ENCODE data around the gene HACD3. TPM values are rescaled to one million over a fixed set of nuclear protein-coding genes. Genes with fewer than 3 reads are reported as not detected.
A peak's percentile ranks its signal among the peaks of the same experiment; 100 is the strongest.

The HACD3 gene
- polyA plus RNA-seq, 1 donor = 91.3 TPM

- no peak for DNase-seq
- Histone ChIP-seq H3K36me3 (ENCODE audit: control insufficient read depth, insufficient read depth, low read length) (peaks cover 62% of the 10 kb centered on the region), H3K4me1 (ENCODE audit: control insufficient read depth, insufficient read depth, low read length) (no peaks in the 10 kb centered on the region), H3K9me3 (ENCODE audit: control insufficient read depth, low read depth, low read length) (no peaks in the 10 kb centered on the region), H3K4me3 (ENCODE audit: low read length) (no peak overlapping the region), H3K27me3 (ENCODE audit: control insufficient read depth, insufficient read depth, low read length) (no peaks in the 10 kb centered on the region), H3K27ac (ENCODE audit: low read length) (no peak overlapping the region)
- 100% methylated on average over 1 of the region's 1 CpG for WGBS (ENCODE audit: insufficient coverage, low lambda C conversion rate)
These were observed 56.8 kb downstream of the HACD3 start for GRCh38 chr15:65587094-65587493.

GRCh38 chr15:65595960-65596359 lies 65.7 kb downstream of the HACD3 start:
- Histone ChIP-seq H3K27ac (ENCODE audit: low read length) (no peak overlapping the region), H3K27me3 (ENCODE audit: control insufficient read depth, insufficient read depth, low read length) (no peaks in the 10 kb centered on the region), H3K9me3 (ENCODE audit: control insufficient read depth, low read depth, low read length) (no peaks in the 10 kb centered on the region)

GRCh38 chr15:65598468-65598867 lies 68.2 kb downstream of the HACD3 start:
- no peaks in the 10 kb centered on the region for H3K27me3 ChIP-seq (ENCODE audit: control insufficient read depth, insufficient read depth, low read length)
- no peak for DNase-seq
- no CpG with 5 or more reads among the region's 2 CpGs for WGBS (ENCODE audit: insufficient coverage, low lambda C conversion rate)
- no peaks in the 10 kb centered on the region for H3K4me1 ChIP-seq (ENCODE audit: control insufficient read depth, insufficient read depth, low read length)
- H3K9me3 ChIP-seq (ENCODE audit: control insufficient read depth, low read depth, low read length) = no peaks in the 10 kb centered on the region
- H3K4me3 ChIP-seq (ENCODE audit: low read length) = no peak overlapping the region
- peaks cover 68% of the 10 kb centered on the region for H3K36me3 ChIP-seq (ENCODE audit: control insufficient read depth, insufficient read depth, low read length)
- no peak overlapping the region for H3K27ac ChIP-seq (ENCODE audit: low read length)

More at GRCh38 chr15:65595960-65596359, 65.7 kb downstream of the HACD3 start:
- Histone ChIP-seq H3K4me3 (ENCODE audit: low read length) (no peak overlapping the region), H3K36me3 (ENCODE audit: control insufficient read depth, insufficient read depth, low read length) (peaks cover 79% of the 10 kb centered on the region), H3K4me1 (ENCODE audit: control insufficient read depth, insufficient read depth, low read length) (no peaks in the 10 kb centered on the region)
- WGBS (ENCODE audit: insufficient coverage, low lambda C conversion rate) = 83% methylated on average over 1 of the region's 3 CpGs
- no peak for DNase-seq

GRCh38 chr15:65599677-65600076 lies 69.4 kb downstream of the HACD3 start:
- Histone ChIP-seq H3K4me1 (ENCODE audit: control insufficient read depth, insufficient read depth, low read length) (no peaks in the 10 kb centered on the region), H3K27ac (ENCODE audit: low read length) (no peak overlapping the region), H3K4me3 (ENCODE audit: low read length) (no peak overlapping the region), H3K27me3 (ENCODE audit: control insufficient read depth, insufficient read depth, low read length) (no peaks in the 10 kb centered on the region), H3K9me3 (ENCODE audit: control insufficient read depth, low read depth, low read length) (no peaks in the 10 kb centered on the region), H3K36me3 (ENCODE audit: control insufficient read depth, insufficient read depth, low read length) (peaks cover 68% of the 10 kb centered on the region)
- WGBS (ENCODE audit: insufficient coverage, low lambda C conversion rate) = no CpG with 5 or more reads among the region's 5 CpGs
- no peak for DNase-seq

GRCh38 chr15:65603134-65603533 lies 72.9 kb downstream of the HACD3 start:
- peaks cover 43% of the 10 kb centered on the region for H3K36me3 ChIP-seq (ENCODE audit: control insufficient read depth, insufficient read depth, low read length)
- no peaks in the 10 kb centered on the region for H3K9me3 ChIP-seq (ENCODE audit: control insufficient read depth, low read depth, low read length)
- no peaks in the 10 kb centered on the region for H3K27me3 ChIP-seq (ENCODE audit: control insufficient read depth, insufficient read depth, low read length)
- H3K4me3 ChIP-seq (ENCODE audit: low read length) = no peak overlapping the region
- H3K27ac ChIP-seq (ENCODE audit: low read length) = no peak overlapping the region
- no CpG with 5 or more reads among the region's 2 CpGs for WGBS (ENCODE audit: insufficient coverage, low lambda C conversion rate)
- no peak for DNase-seq
- H3K4me1 ChIP-seq (ENCODE audit: control insufficient read depth, insufficient read depth, low read length) = no peaks in the 10 kb centered on the region

- WGBS (ENCODE audit: insufficient coverage, low lambda C conversion rate) = 100% methylated on average over 1 of the region's 1 CpG
- H3K27me3 ChIP-seq (ENCODE audit: control insufficient read depth, insufficient read depth, low read length) = no peaks in the 10 kb centered on the region
- no peak overlapping the region for H3K27ac ChIP-seq (ENCODE audit: low read length)
- H3K4me1 ChIP-seq (ENCODE audit: control insufficient read depth, insufficient read depth, low read length) = no peaks in the 10 kb centered on the region
- no peak for DNase-seq
- H3K4me3 ChIP-seq (ENCODE audit: low read length) = no peak overlapping the region
- no peaks in the 10 kb centered on the region for H3K9me3 ChIP-seq (ENCODE audit: control insufficient read depth, low read depth, low read length)
- H3K36me3 ChIP-seq (ENCODE audit: control insufficient read depth, insufficient read depth, low read length) = peaks cover 40% of the 10 kb centered on the region
These were observed 73.3 kb downstream of the HACD3 start for GRCh38 chr15:65603559-65603958.

- Histone ChIP-seq H3K36me3 (ENCODE audit: control insufficient read depth, insufficient read depth, low read length) (no peaks in the 10 kb centered on the region), H3K4me1 (ENCODE audit: control insufficient read depth, insufficient read depth, low read length) (peaks cover 8% of the 10 kb centered on the region), H3K9me3 (ENCODE audit: control insufficient read depth, low read depth, low read length) (no peaks in the 10 kb centered on the region), H3K27me3 (ENCODE audit: control insufficient read depth, insufficient read depth, low read length) (no peaks in the 10 kb centered on the region), H3K27ac (ENCODE audit: low read length) (peak within 1 kb of the TSS; percentile 99), H3K4me3 (ENCODE audit: low read length) (peak within 1 kb of the TSS; percentile 98)
- peak; percentile 96 to 98 for DNase-seq
- 0% methylated on average over 3 of the region's 64 CpGs for WGBS (ENCODE audit: insufficient coverage, low lambda C conversion rate)
These were observed 80.8 kb downstream of the HACD3 start, which contains the start of gene INTS14 for GRCh38 chr15:65610871-65611718. TSS of gene INTS14 (minus strand) at chr15:65611131. CDS start at chr15:65607380, 3,751 bp downstream.

- Histone ChIP-seq H3K4me3 (ENCODE audit: low read length) (peak overlapping the region; percentile 98), H3K27ac (ENCODE audit: low read length) (peak overlapping the region; percentile 99), H3K27me3 (ENCODE audit: control insufficient read depth, insufficient read depth, low read length) (no peaks in the 10 kb centered on the region), H3K9me3 (ENCODE audit: control insufficient read depth, low read depth, low read length) (no peaks in the 10 kb centered on the region), H3K36me3 (ENCODE audit: control insufficient read depth, insufficient read depth, low read length) (no peaks in the 10 kb centered on the region), H3K4me1 (ENCODE audit: control insufficient read depth, insufficient read depth, low read length) (peaks cover 8% of the 10 kb centered on the region)
- DNase-seq = peak in 1 of 2 donors; percentile 33
- WGBS (ENCODE audit: insufficient coverage, low lambda C conversion rate) = no CpG with 5 or more reads among the region's 5 CpGs
These were observed 81.8 kb downstream of the HACD3 start for GRCh38 chr15:65611888-65612615.

GRCh38 chr15:65612616-65612946 lies 82.3 kb downstream of the HACD3 start:
- no peaks in the 10 kb centered on the region for H3K27me3 ChIP-seq (ENCODE audit: control insufficient read depth, insufficient read depth, low read length)
- no peak overlapping the region for H3K4me3 ChIP-seq (ENCODE audit: low read length)
- no CpG with 5 or more reads among the region's 2 CpGs for WGBS (ENCODE audit: insufficient coverage, low lambda C conversion rate)
- peaks cover 8% of the 10 kb centered on the region for H3K4me1 ChIP-seq (ENCODE audit: control insufficient read depth, insufficient read depth, low read length)
- no peak overlapping the region for H3K27ac ChIP-seq (ENCODE audit: low read length)
- DNase-seq = no peak
- no peaks in the 10 kb centered on the region for H3K36me3 ChIP-seq (ENCODE audit: control insufficient read depth, insufficient read depth, low read length)
- no peaks in the 10 kb centered on the region for H3K9me3 ChIP-seq (ENCODE audit: control insufficient read depth, low read depth, low read length)

- Histone ChIP-seq H3K4me1 (ENCODE audit: control insufficient read depth, insufficient read depth, low read length) (peaks cover 8% of the 10 kb centered on the region), H3K36me3 (ENCODE audit: control insufficient read depth, insufficient read depth, low read length) (no peaks in the 10 kb centered on the region), H3K4me3 (ENCODE audit: low read length) (no peak overlapping the region), H3K27me3 (ENCODE audit: control insufficient read depth, insufficient read depth, low read length) (no peaks in the 10 kb centered on the region), H3K27ac (ENCODE audit: low read length) (no peak overlapping the region), H3K9me3 (ENCODE audit: control insufficient read depth, low read depth, low read length) (no peaks in the 10 kb centered on the region)
- no peak for DNase-seq
- WGBS (ENCODE audit: insufficient coverage, low lambda C conversion rate) = 67% methylated on average over 2 of the region's 6 CpGs
These were observed 82.9 kb downstream of the HACD3 start for GRCh38 chr15:65612949-65613744.

All from large intestine (tissue), 3 donors.